ENCODE results near the gene PCP4.

Gene PCP4

GRCh38 chr21:39924577-39925308 lies 57.5 kb downstream of the PCP4 start:
- DNase-seq: no peak

GRCh38 chr21:39927304-39927886 lies 60.2 kb downstream of the PCP4 start:
- no peak for DNase-seq

GRCh38 chr21:39932335-39932734 lies 65.1 kb downstream of the PCP4 start:
- no peak for DNase-seq

DNA sequence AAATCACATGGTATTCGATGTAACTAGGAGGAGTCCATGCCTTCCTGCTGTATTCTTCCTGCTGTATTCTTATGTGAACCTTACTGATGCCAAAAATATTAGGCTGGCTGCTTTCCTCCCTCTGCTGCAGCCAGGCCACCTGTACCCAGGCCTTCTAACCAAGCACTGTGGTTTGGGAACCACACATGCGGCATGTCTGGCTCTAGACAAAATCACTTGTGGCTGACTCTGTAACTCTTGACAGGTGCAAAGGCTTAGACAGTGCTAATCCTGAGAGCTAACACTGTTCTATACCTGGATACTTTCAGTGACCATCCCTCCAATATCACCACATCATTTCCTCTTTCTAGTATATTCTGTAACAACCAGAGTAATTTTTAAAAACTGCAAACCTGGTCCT lies 67.7 kb downstream of the PCP4 start:
- DNase-seq: no peak

- DNase-seq: no peak
Measured at GRCh38 chr21:39935716-39936115, 68.5 kb downstream of the PCP4 start.

- DNase-seq: no peak
Measured at GRCh38 chr21:39938086-39938625, 70.9 kb downstream of the PCP4 start.

- no peak for DNase-seq
Measured at GRCh38 chr21:39946199-39946598, 79.0 kb downstream of the PCP4 start.

DNA sequence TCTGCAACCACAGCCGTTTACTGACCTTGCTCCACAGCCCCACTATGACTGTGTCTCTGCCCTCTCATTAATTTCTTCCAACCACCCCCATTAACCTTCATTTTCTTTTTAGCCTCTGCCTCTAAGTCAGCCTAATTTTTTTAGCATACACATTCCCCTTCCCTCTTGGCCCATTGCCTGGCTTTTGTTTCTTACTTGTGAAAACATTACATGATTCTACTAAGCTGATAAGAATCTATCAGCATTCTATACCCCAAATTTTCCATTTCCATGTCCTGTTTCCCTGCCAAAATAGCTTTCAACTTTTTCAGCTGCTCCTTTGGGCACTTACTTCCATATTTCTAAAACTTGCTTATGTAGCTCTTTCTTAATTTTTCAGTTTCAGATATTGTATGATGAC lies 79.8 kb downstream of the PCP4 start:
- DNase-seq: no peak

DNA sequence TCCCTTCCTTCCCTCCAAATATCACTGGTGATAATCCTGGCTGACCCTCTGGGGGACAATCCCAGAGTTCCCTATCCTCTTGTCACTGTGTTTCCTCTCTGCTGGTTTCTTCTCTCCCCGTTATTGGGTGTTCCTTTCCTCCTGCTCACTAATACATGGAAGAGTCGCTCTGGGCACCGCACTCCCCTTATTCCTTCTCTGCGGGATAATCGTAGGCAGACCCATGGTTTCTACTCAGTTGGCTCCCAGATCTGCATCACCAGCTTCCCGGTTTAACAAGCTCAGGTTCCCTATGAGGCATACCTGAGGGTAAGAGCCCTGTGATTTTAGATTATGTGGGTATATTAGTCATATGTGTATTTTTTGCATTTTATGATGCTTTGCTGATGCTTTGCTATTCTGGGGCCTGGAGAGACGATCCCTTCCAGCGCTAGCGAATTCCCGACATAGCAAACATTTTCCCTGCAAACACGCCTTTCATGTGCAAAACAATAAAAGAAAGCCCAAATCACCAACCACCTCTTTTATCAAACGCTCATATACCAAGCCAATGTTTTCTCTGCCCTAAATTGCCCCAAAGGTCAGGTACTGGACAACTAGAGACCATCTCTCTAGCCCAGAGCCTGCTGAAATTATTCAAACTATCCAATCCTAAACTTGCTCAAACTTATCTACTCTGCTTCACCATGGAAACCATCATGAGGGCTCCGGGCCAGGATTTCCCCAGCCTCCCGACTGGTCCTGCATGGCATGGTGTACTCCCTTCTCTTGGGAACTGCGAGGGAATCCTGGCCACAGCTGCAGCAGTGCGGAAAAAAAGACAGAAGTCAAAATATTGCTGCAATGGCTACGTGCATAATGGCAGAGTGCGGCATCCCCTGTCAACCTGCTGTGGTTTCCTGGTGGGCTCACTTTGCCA lies 84.2 kb downstream of the PCP4 start:
- DNase-seq: no peak

GRCh38 chr21:39952265-39952664 lies 85.0 kb downstream of the PCP4 start:
- DNase-seq: no peak

- DNase-seq: no peak
Measured at GRCh38 chr21:39954570-39954969, 87.3 kb downstream of the PCP4 start.

DNA sequence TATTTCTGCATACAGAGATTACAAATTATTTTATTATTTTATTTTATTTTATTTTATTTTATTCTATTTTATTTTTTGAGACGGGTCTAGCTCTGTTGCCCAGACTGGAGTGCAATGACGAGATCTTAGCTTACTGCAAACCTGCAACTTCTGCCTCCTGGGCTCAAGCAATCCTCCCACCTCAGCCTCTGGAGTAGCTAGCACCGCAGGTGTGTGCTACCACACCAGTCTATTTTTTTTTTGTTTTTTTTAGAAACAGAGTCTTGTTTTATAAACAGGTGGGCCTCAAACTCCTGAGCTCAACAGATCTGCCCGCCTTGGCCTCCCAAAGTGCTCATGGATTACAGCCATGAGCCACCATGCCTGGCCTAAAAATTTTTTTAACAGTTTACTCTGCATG lies 88.1 kb downstream of the PCP4 start:
- no peak for DNase-seq

- DNase-seq: no peak
Measured at GRCh38 chr21:39956586-39956985, 89.3 kb downstream of the PCP4 start.

GRCh38 chr21:39958731-39959130 lies 91.5 kb downstream of the PCP4 start:
- DNase-seq: no peak

GRCh38 chr21:39961251-39961650 lies 94.0 kb downstream of the PCP4 start:
- no peak for DNase-seq

DNA sequence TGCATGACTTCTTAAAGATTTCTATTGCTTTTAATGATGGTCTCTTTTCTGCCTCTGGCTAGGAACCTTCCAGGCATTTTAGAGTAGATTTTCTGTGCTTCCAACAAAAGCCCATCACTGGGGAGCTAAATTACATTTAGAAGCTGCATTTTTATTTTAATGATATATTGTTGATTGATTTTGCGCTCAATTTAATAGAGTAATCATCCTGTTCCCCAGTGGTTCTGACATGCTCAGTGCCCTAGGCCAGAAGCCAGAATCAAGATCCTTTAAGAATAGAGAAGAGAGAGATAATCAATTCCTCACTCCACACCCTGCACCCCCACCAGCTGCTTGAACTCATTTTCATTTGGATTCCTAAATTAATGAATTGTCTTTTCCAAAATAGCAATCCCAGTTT lies 97.8 kb downstream of the PCP4 start:
- DNase-seq: no peak

DNA sequence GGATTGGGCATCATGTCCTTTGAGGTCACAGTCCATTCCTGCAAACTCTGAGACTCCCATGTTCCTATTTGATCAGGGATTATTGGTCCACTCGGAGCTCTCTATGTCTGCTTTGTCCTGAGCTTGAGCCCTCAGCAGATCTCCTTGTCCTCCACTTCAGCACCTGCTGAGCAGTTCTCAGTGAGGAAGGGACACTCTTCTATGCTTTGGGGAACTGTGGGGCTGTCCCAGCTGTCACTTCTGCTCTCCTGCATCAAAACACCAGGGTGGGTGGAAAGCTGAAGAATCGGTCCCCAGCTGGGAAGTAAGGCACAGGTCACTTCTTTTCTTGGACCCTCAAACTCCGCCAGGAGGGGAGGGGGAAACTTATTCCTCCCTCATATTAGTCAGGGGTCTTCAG lies 99.5 kb downstream of the PCP4 start:
- no peak for DNase-seq

- DNase-seq: no peak
Measured at GRCh38 chr21:39968010-39968409, 100.8 kb downstream of the PCP4 start.

DNA sequence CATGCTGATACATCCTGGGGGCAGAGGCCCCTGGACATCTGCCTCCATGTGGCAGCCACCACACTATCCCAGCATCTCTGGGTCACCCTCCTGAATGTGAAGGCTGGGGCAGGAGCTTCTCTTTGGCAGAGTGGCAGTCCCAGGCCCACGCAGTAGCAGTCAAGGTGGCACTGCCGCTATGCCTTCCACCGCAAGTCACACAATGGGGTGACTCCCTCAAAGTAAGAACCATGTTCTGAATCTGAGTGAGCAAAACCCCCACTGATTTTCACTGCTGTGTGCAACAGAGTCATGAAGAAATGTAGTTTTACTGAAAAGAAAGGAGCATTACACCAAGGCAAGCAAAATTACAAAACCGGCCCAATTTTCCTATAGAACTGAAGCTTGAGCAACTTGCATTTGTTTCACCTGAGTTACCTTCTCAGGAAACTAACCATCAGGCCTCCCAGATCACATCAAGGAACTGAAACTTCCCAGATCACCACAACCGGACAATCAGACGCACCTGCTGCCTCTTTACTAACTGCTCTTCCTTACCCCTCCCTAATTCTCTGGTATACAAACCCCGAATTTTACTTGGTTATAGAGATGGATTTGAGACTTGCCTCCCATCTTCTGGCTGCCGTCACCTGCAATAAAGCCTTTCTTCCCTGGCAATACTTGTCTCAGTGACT lies 102.6 kb downstream of the PCP4 start:
- DNase-seq: no peak

- no peak for DNase-seq
Measured at GRCh38 chr21:39971956-39972355, 104.7 kb downstream of the PCP4 start.

DNA sequence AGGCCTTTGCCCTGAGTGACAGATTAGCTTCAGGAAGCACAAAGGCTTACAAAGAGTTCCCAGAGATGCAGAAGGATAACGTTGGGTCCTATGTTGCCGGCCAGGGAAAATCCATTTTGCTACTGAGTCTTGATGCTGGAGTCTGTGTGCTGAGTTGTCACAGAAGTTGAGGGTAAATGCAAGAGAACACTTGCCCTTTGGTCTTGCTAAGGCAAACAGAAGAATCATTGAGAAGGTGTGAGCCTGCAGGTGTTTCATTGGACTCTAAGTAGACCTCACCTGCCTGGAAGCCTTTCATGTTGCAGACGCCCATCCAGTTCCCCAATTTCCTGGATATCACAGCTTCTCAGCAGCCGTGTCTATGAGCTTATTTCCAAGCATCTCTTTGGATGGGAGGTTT lies 105.2 kb downstream of the PCP4 start:
- no peak for DNase-seq

DNA sequence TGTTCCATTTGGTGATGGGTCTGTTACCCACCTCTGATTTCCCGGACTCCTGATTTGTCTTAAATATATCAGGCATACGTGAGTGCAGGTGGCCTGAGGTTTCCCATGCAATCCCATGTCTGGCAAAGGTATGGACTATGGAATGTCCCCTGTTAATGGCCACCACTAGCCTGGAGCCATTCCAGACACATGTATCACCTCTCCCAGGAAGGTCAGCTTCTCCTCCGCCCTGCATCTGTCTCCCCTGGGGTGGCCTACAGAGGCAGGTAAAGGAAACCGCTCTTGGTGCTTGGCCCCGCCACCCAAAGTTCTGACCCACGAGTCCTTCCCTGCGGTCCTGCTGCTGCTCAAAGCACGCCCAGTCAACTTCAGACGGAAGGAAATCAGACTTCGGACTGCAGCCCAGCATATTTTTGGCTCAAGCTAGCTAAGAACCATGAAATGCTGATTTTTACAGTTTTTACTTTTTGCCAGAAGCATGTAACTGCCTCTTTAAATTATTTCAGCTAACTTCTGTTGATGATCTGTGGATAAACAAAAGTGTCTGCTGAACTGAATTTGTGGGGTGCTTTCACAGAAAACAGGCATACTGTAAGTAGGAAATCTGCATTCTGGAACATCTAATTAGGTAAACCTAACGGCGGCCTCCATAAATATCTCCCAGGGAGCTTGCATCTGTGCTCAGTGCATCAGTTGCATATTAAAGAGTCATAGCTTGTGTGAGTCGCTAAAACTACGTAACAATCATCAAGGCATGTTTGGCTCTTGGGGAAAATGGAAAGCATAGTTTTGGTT lies 105.9 kb downstream of the PCP4 start:
- DNase-seq: no peak

Measured in activated effector memory CD4-positive, alpha-beta T cell treated with Interleukin-2 at 50 U/mL for 16 hours (primary cell).